SK-N-SH (cell line): ENCODE measurements around the gene QRICH2.
A peak's percentile ranks its signal among the peaks of the same experiment; 100 is the strongest.

Experiments used
- CTCF ChIP-seq: fragments of 200-600 bp; sonication (generic); IDR thresholded peaks from 2 replicates; pipeline ENCODE4 v1.6.1; 2017; ENCODE audit warnings: antibody characterized with exemption, mild to moderate bottlenecking, moderate library complexity
- EZH2phosphoT487 ChIP-seq: fragments of 200-600 bp; sonication (generic); IDR thresholded peaks from 2 replicates; pipeline ENCODE4 v1.6.1; 2017; ENCODE audit warnings: low read depth, mixed run types, mild to moderate bottlenecking, antibody characterized with exemption, moderate library complexity, borderline replicate concordance
- FOXJ3 ChIP-seq: sonication (generic); formaldehyde crosslinking; IDR thresholded peaks from 2 replicates; pipeline ENCODE4 v1.5.1; 2020; ENCODE audit warnings: mild to moderate bottlenecking, missing genetic modification reagents
- MAX ChIP-seq: IDR thresholded peaks from 2 replicates; pipeline ENCODE4 v1.4.0; 2012; ENCODE audit warnings: low read depth
- MEF2A ChIP-seq: IDR thresholded peaks from 2 replicates; pipeline ENCODE4 v1.4.0; 2012; ENCODE audit warnings: low read depth, borderline replicate concordance
- PBX3 ChIP-seq: IDR thresholded peaks from 2 replicates; pipeline ENCODE4; 2012
- RAD21 ChIP-seq: IDR thresholded peaks from 2 replicates; pipeline ENCODE4 v1.6.1; 2012; ENCODE audit warnings: mild to moderate bottlenecking, low read length
- RXRA ChIP-seq: IDR thresholded peaks from 2 replicates; pipeline ENCODE4 v1.4.0; 2012; ENCODE audit warnings: low read depth, mild to moderate bottlenecking, borderline replicate concordance
- USF2 ChIP-seq: fragments of 150-350 bp; IDR thresholded peaks from 2 replicates; pipeline ENCODE4 v1.6.1; 2017; ENCODE audit warnings: antibody characterized with exemption, low read length, low read depth, borderline replicate concordance
- ZBTB33 ChIP-seq: IDR thresholded peaks from 2 replicates; pipeline ENCODE4 v1.4.0; 2012; ENCODE audit warnings: low read depth, borderline replicate concordance

GRCh38 chr17:76264755-76265623 is 43.1 kb downstream of the QRICH2 start, which contains the start of gene UBALD2:
- TF ChIP-seq RAD21 (no peak), FOXJ3 (CRISPR knock-in tag) (0 out of 2 replicates have a peak, but pooled peaks have one; percentile 34), MEF2A (no peak; the same call in 1 of the 2 replicates), MAX (peak; percentile 92), PBX3 (peak; percentile 71; the same call in 1 of the 2 replicates), RXRA (no peak; the same call in 1 of the 2 replicates), CTCF (no peak), USF2 (no peak), ZBTB33 (peak; percentile 38; the same call in 1 of the 2 replicates), EZH2phosphoT487 (no peak)
